B cell (primary cell): Measurements from ENCODE around the gene HSPA12B. TPM values are rescaled to one million over a fixed set of nuclear protein-coding genes. Genes with fewer than 3 reads are reported as not detected.

ENCODE experiments used
- ATAC-seq: fragments of 200-7000 bp; cut with Tn5 transposase; one replicate; pipeline ENCODE4 v1.10.0; 2021; ENCODE audit warnings: low read depth, mild to moderate bottlenecking, moderate number of reproducible peaks, moderate library complexity
- CTCF ChIA-PET: fragments of 350-600 bp; sonication (Branson Sonifier 250); formaldehyde crosslinking; loops from one replicate; lab custom pipeline; 2021; ENCODE audit warnings: antibody characterized with exemption, inconsistent platforms; lab: Charles Lee
- POLR2A ChIA-PET: fragments of 350-600 bp; sonication (Branson Sonifier 250); formaldehyde crosslinking; loops from one replicate; lab custom pipeline; 2021; ENCODE audit warnings: antibody characterized with exemption; lab: Charles Lee
- DNase-seq: peaks from one replicate; pipeline ENCODE4 v3.0.0; 2013
- H2AFZ ChIP-seq: 2 replicates; pipeline ENCODE4 v1.6.1; 2012; ENCODE audit warnings: mild to moderate bottlenecking, low read depth, low read length; ENCODE audit not compliant: insufficient read depth, poor library complexity, severe bottlenecking
- H3K27ac ChIP-seq, 2 donors: 1 replicate in 1 of 2; 2 replicates in 1 of 2; pipeline ENCODE4 v1.5.1; 2012 to 2013; ENCODE audit warnings: low read length in 2 of 2, mild to moderate bottlenecking in 2 of 2, moderate library complexity in 1 of 2
- H3K27me3 ChIP-seq, 4 experiments: fragments of 200-600 bp in 1 of 4; sonication (generic) in 1 of 4; replicated peaks in 1 of 4; 1 replicate in 2 of 4; 2 replicates in 2 of 4; pipeline versions ENCODE4 v1.6.1 to v1.7.0; 2013 to 2016; ENCODE audit warnings: low read length in 3 of 4, mild to moderate bottlenecking in 2 of 4, mixed read lengths in 1 of 4, moderate library complexity in 1 of 4; ENCODE audit not compliant: insufficient read depth in 4 of 4, control insufficient read depth in 3 of 4; ENCODE audit errors: control extremely low read depth in 1 of 4
- H3K36me3 ChIP-seq, 2 experiments: replicated peaks in 1 of 2; 1 replicate in 1 of 2; 2 replicates in 1 of 2; pipeline versions ENCODE4 v1.6.1 to v1.7.1; 2013; ENCODE audit warnings: low read length in 1 of 2; ENCODE audit not compliant: insufficient read depth in 2 of 2, control insufficient read depth in 1 of 2; ENCODE audit errors: control extremely low read depth in 1 of 2, extremely low read depth in 1 of 2
- H3K4me1 ChIP-seq, 2 donors: fragments of 200-600 bp in 1 of 2; sonication (generic) in 1 of 2; 1 replicate in 1 of 2; 2 replicates in 1 of 2; pipeline versions ENCODE4 v1.5.1 to v1.6.1; 2013 to 2017; ENCODE audit warnings: low read length in 2 of 2; ENCODE audit not compliant: control insufficient read depth in 2 of 2, insufficient read depth in 2 of 2
- H3K4me2 ChIP-seq: replicated peaks from 2 replicates; pipeline ENCODE3; 2012; ENCODE audit warnings: mild to moderate bottlenecking, low read depth, low read length; ENCODE audit not compliant: poor library complexity, severe bottlenecking
- H3K4me3 ChIP-seq, 5 experiments: fragments of 200-600 bp in 1 of 5; sonication (generic) in 1 of 5; 1 replicate in 3 of 5; 2 replicates in 2 of 5; pipeline versions ENCODE4 v1.5.1 to v1.7.0; 2011 to 2016; ENCODE audit warnings: low read length in 4 of 5, mild to moderate bottlenecking in 4 of 5, low read depth in 2 of 5, control low read depth in 1 of 5, moderate library complexity in 1 of 5; ENCODE audit not compliant: insufficient read depth in 1 of 5; ENCODE audit errors: control extremely low read depth in 1 of 5, extremely low read depth in 1 of 5
- H3K79me2 ChIP-seq: fragments of 200-600 bp; sonication (generic); one replicate; pipeline ENCODE4 v1.6.0; 2016; ENCODE audit warnings: low read length; ENCODE audit not compliant: control insufficient read depth, insufficient read depth
- H3K9ac ChIP-seq: fragments of 200-600 bp; sonication (generic); 2 replicates; pipeline ENCODE4 v1.6.1; 2017; ENCODE audit warnings: mild to moderate bottlenecking, low read length, moderate library complexity
- H3K9me3 ChIP-seq, 3 donors: one replicate each; pipeline versions ENCODE4 v1.6.1 to v1.7.1; 2013; ENCODE audit warnings: low read length in 2 of 3; ENCODE audit not compliant: control insufficient read depth in 2 of 3, insufficient read depth in 1 of 3; ENCODE audit errors: control extremely low read depth in 1 of 3
- H4K20me1 ChIP-seq: 2 replicates; pipeline ENCODE4 v1.6.0; 2012; ENCODE audit warnings: mild to moderate bottlenecking, low read length; ENCODE audit not compliant: insufficient read depth, control insufficient read depth, poor library complexity, severe bottlenecking
- H3K27ac Mint-ChIP-seq: one replicate; pipeline ENCODE4 v1.8.0; 2021; ENCODE audit warnings: mixed read lengths
- H3K27me3 Mint-ChIP-seq: one replicate; pipeline ENCODE4 v1.8.0; 2021; ENCODE audit warnings: mixed read lengths
- H3K4me1 Mint-ChIP-seq: one replicate; pipeline ENCODE4 v1.8.0; 2021; ENCODE audit warnings: mixed read lengths
- H3K4me3 Mint-ChIP-seq: one replicate; pipeline ENCODE4 v1.8.0; 2021; ENCODE audit warnings: mixed read lengths
- H3K9me3 Mint-ChIP-seq: one replicate; pipeline ENCODE4 v1.8.0; 2022; ENCODE audit warnings: mixed read lengths; ENCODE audit not compliant: insufficient read depth
- CTCF ChIP-seq: fragments of 200-600 bp; IDR thresholded peaks from one replicate; pipeline ENCODE4 v1.8.0; 2022; ENCODE audit warnings: antibody characterized with exemption, mild to moderate bottlenecking
- EZH2 ChIP-seq: IDR thresholded peaks from 2 replicates; pipeline ENCODE4 v1.6.1; 2012; ENCODE audit warnings: borderline replicate concordance, low read depth, mild to moderate bottlenecking, moderate library complexity, low read length; ENCODE audit not compliant: insufficient read depth, poor library complexity, severe bottlenecking
- WGBS: methylation state at CpG from one replicate; pipeline ENCODE4 v1.1.5; 2013; ENCODE audit warnings: missing lambda C conversion rate; ENCODE audit not compliant: insufficient coverage; 5-methylcytosine and 5-hydroxymethylcytosine counted together
- intact Hi-C: fragments of 100-400 bp; cut with micrococcal nuclease; formaldehyde crosslinking; loops from one replicate; pipeline ENCODE4 v1.10.0; 2022
- polyA plus RNA-seq: library from polyadenylated mRNA; depleted of rRNA; stranded (reverse); fragments of >200 nt; gene quantifications from 2 replicates; pipeline ENCODE4 v1.2.3, GENCODE V29; 2012
- total RNA-seq, 2 donors: library from RNA; stranded (reverse); fragments of 120-200 nt in 1 of 2; gene quantifications; 1 replicate in 1 of 2; 2 replicates in 1 of 2; pipeline versions ENCODE4 v1.2.3 to v1.2.4, GENCODE V29; 2013 to 2022

HSPA12B gene
- total and polyA plus RNA-seq, 2 donors (not counting 1 experiment from before 2014, with no cell fraction given) = not detected

GRCh38 chr20:3753098-3753497 is 20.6 kb downstream of the HSPA12B start:
- H4K20me1 ChIP-seq = no peaks in the 10 kb centered on the region
- H3K27me3 ChIP-seq = no peaks in the 10 kb centered on the region
- intact Hi-C loops = loop anchor here (1.0 to 5.0 kb wide), 6 partner anchors 15 to 332 kb away; partner anchors contain the start of genes AP5S1 and SPEF1
- no peak overlapping the region for H3K9ac ChIP-seq
- CTCF ChIA-PET = interaction anchor here (0.7 to 3.9 kb wide), 10 partner anchors 11 to 332 kb away, joined by 3 to 47 read pairs (median 3); partner anchors contain the start of genes ADISSP, CENPB and SPEF1
- H3K36me3 ChIP-seq = peaks cover 0 to 3% of the 10 kb centered on the region in 2 experiments
- DNase-seq = peak; percentile 72
- H2AFZ ChIP-seq = peak overlapping the region; percentile 2
- Mint-ChIP-seq H3K4me3 (peak overlapping the region; percentile 37), H3K4me1 (peaks cover 7% of the 10 kb centered on the region), H3K27me3 (no peaks in the 10 kb centered on the region), H3K9me3 (no peaks in the 10 kb centered on the region), H3K27ac (peak overlapping the region; percentile 67)
- ATAC-seq = peak; percentile 59
- H3K9me3 ChIP-seq = no peaks in the 10 kb centered on the region
- H3K4me1 ChIP-seq = peaks cover 0 to 12% of the 10 kb centered on the region in 2 donors
- 77% methylated on average over 3 of the region's 4 CpGs for WGBS
- peaks cover 3% of the 10 kb centered on the region for H3K79me2 ChIP-seq
- POLR2A ChIA-PET = interaction anchor here (0.5 kb wide), 1 partner anchor 101 kb away, joined by 4 read pairs; no protein-coding TSS in a partner anchor
- H3K27ac ChIP-seq = no peak overlapping the region
- H3K4me2 ChIP-seq = no peak overlapping the region
- no peak for TF ChIP-seq EZH2
- peak; percentile 75 for TF ChIP-seq CTCF
- H3K4me3 ChIP-seq = no peak overlapping the region

- 99% methylated on average over 17 of the region's 26 CpGs for WGBS
- ATAC-seq = no peak
- peaks cover 3% of the 10 kb centered on the region for H3K79me2 ChIP-seq
- H3K9me3 ChIP-seq = no peaks in the 10 kb centered on the region
- H3K9ac ChIP-seq = no peak overlapping the region
- no peak overlapping the region for H3K4me2 ChIP-seq
- H3K27me3 ChIP-seq = no peaks in the 10 kb centered on the region
- no peak overlapping the region for H3K27ac ChIP-seq
- no peak overlapping the region for H3K4me3 ChIP-seq
- no peak for DNase-seq
- Mint-ChIP-seq H3K9me3 (no peaks in the 10 kb centered on the region), H3K27me3 (no peaks in the 10 kb centered on the region), H3K4me3 (no peak overlapping the region), H3K27ac (no peak overlapping the region), H3K4me1 (peaks cover 7% of the 10 kb centered on the region)
- peaks cover 0 to 12% of the 10 kb centered on the region in 2 donors for H3K4me1 ChIP-seq
- peaks cover 0 to 5% of the 10 kb centered on the region in 2 experiments for H3K36me3 ChIP-seq
- H4K20me1 ChIP-seq = no peaks in the 10 kb centered on the region
- ChIA-PET CTCF (interaction anchor here (1.0 to 3.9 kb wide), 9 partner anchors 13 to 332 kb away, joined by 3 to 47 read pairs (median 3); partner anchors contain the start of genes ADISSP, CENPB and SPEF1), POLR2A (no interaction called here)
- intact Hi-C loops = loop anchor here (1.0 to 5.0 kb wide), 6 partner anchors 15 to 332 kb away; partner anchors contain the start of genes AP5S1 and SPEF1
- no peak for TF ChIP-seq EZH2
- TF ChIP-seq CTCF = no peak
- peak overlapping the region; percentile 2 for H2AFZ ChIP-seq
Measured at GRCh38 chr20:3753501-3754275, 21.2 kb downstream of the HSPA12B start.
